ENCODE results near the gene CPLANE2. TPM values are rescaled to one million over a fixed set of nuclear protein-coding genes. Genes with fewer than 3 reads are reported as not detected.
"Not testable (repeated sequence)": the region's sequence is repeated elsewhere in the genome, so short reads cannot be mapped to it uniquely, and the experiment has no call there.

Gene CPLANE2
- total RNA-seq = 1 to 10 TPM; 2.2 to 2.5 TPM

GRCh38 chr1:16236511-16237342 lies at the start of gene CPLANE2:
CPLANE2 (minus strand) TSS chr1:16237183; CDS start chr1:16236742, 441 bp downstream.
- Mint-ChIP-seq H3K27ac (peak within 1 kb of the TSS; percentile 92), H3K27me3 (no peaks in the 10 kb centered on the region), H3K36me3 (no peaks in the 10 kb centered on the region), H3K4me1 (peaks cover 7% of the 10 kb centered on the region), H3K4me3 (peak within 1 kb of the TSS; percentile 88), H3K9me3 (no peaks in the 10 kb centered on the region)
- DNase-seq = peak; percentile 98

GRCh38 chr1:16286122-16286521 lies 49.1 kb upstream of the CPLANE2 start:
- peaks cover 4% of the 10 kb centered on the region for H3K4me1 Mint-ChIP-seq
- H3K4me3 Mint-ChIP-seq = no peak overlapping the region
- no peak overlapping the region for H3K27ac Mint-ChIP-seq
- no peaks in the 10 kb centered on the region for H3K9me3 Mint-ChIP-seq
- DNase-seq = no peak
- H3K36me3 Mint-ChIP-seq = peaks cover 7% of the 10 kb centered on the region
- H3K27me3 Mint-ChIP-seq = no peaks in the 10 kb centered on the region

DNA sequence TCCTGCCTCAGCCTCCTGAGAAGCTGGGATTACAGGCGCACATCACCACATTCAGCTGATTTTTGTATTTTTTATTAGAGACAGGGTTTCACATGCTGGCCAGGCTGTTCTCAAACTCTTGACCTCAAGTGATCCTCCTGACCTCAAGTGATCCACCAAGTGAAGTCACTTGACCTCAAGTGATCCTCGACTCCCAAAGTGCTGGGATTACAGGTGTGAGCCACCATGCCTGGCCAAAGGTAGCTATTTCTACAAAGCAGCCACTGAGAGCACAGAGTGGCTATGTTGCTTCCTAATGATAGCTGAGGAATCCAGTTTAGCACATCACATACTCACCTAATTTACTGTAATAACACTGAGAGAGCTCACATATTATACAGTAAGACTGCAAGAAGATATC lies 44.8 kb upstream of the CPLANE2 start:
- Mint-ChIP-seq H3K9me3 (no peaks in the 10 kb centered on the region), H3K4me1 (peaks cover 4% of the 10 kb centered on the region), H3K36me3 (peaks cover 4% of the 10 kb centered on the region), H3K27me3 (no peaks in the 10 kb centered on the region), H3K4me3 (no peak overlapping the region), H3K27ac (no peak overlapping the region)
- no peak for DNase-seq

GRCh38 chr1:16279186-16279585 lies 42.2 kb upstream of the CPLANE2 start:
- Mint-ChIP-seq H3K36me3 (peaks cover 4% of the 10 kb centered on the region), H3K27me3 (no peaks in the 10 kb centered on the region), H3K4me1 (peaks cover 8% of the 10 kb centered on the region), H3K9me3 (no peaks in the 10 kb centered on the region), H3K4me3 (no peak overlapping the region), H3K27ac (no peak overlapping the region)
- DNase-seq = no peak

DNA sequence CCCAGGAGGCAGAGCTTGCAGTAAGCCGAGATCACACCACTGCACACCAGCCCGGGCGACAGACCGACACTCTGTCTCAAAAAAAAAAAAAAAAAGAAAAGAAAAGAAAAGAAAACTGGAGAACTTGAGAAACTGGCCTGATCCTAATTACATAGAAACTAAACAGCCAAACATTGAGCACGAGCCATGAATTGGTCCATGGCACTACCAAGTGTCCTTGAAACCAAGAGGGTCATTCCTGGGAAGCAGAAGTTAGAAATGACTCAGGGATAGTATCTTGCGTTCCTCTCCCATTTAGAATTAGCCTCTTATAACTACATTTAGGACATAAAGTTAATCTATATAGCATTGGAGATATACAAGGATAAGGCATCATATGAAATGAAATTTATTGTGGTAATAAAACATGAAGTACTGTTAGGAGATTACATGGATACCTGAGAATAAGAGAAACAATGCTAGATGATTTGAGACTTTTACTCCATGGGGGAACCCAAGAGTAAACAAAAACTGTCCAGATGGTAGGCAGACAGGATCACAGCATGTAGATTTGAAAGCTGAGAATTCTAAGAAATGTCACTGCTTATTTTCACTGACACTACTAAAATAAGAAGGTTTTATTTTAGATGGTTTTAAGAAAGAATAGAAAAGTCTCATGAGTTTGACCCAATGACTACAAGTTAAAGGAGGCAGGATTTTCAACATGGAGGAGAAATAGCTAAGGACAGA lies 39.5 kb upstream of the CPLANE2 start:
- Mint-ChIP-seq H3K9me3 (no peaks in the 10 kb centered on the region), H3K4me1 (peaks cover 14% of the 10 kb centered on the region), H3K4me3 (no peak overlapping the region), H3K27ac (no peak overlapping the region), H3K36me3 (peaks cover 6% of the 10 kb centered on the region), H3K27me3 (no peaks in the 10 kb centered on the region)
- DNase-seq = no peak

- no peak for DNase-seq
- peaks cover 6% of the 10 kb centered on the region for H3K36me3 Mint-ChIP-seq
- no peaks in the 10 kb centered on the region for H3K9me3 Mint-ChIP-seq
- H3K4me1 Mint-ChIP-seq = peaks cover 14% of the 10 kb centered on the region
- no peak overlapping the region for H3K4me3 Mint-ChIP-seq
- no peaks in the 10 kb centered on the region for H3K27me3 Mint-ChIP-seq
- no peak overlapping the region for H3K27ac Mint-ChIP-seq
These were observed 38.6 kb upstream of the CPLANE2 start for GRCh38 chr1:16275591-16275990.

GRCh38 chr1:16267690-16268180 lies 30.8 kb upstream of the CPLANE2 start:
- Mint-ChIP-seq H3K36me3 (no peaks in the 10 kb centered on the region), H3K4me1 (peaks cover 21% of the 10 kb centered on the region), H3K27ac (no peak overlapping the region), H3K9me3 (no peaks in the 10 kb centered on the region), H3K4me3 (no peak overlapping the region), H3K27me3 (no peaks in the 10 kb centered on the region)
- DNase-seq = no peak

DNA sequence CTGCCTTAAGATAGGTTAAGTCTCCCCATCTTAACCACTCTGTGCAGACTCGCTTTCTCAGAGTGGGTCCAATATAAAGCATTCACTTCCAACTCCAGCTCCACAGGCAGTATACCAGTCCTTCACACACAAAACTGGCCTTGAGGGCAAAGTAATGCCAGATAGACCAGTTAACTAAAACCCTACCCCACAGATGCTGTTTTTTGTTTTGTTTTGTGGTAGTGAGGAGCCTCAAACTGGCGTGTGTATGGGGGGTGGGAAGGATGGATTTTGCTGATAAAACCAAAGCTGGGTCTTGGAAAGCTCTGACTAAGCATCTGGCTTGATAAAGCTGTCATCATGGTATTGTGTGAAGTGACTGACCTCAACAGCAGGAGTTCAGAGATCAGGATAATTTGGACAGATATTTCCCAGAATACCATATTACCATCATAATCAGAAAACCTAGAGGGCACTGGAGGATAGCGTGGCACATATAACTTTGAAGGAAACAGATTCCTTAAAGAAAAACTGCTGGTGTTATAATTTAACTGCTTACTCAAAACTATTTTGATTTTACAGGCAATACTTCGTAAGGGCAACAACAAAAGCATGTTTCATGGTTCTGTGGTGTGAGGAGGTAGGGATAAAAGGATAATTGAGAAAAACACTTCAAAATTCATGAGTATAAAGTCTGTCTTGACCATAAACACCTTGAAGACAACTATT lies 29.6 kb upstream of the CPLANE2 start:
- peaks cover 21% of the 10 kb centered on the region for H3K4me1 Mint-ChIP-seq
- no peaks in the 10 kb centered on the region for H3K36me3 Mint-ChIP-seq
- H3K9me3 Mint-ChIP-seq = no peaks in the 10 kb centered on the region
- H3K27ac Mint-ChIP-seq = no peak overlapping the region
- H3K27me3 Mint-ChIP-seq = no peaks in the 10 kb centered on the region
- no peak for DNase-seq
- no peak overlapping the region for H3K4me3 Mint-ChIP-seq

DNA sequence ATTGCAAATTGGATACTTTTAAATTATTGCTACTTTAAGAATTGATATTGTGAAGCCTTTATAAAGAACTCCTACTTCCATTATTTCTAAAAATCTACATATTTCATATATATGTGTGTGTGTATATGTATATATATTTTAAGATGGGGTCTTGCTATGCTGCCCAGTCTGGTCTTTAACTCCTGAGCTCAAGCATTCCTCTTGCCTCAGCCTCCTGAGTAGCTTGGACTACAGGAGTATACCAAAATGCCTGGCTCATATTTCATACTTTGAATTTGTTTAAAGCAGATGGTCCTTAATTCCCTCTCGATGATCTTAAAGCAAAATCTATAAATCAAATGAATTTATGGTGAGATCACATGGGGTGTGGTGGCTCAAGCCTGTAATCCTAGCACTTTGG lies 25.1 kb upstream of the CPLANE2 start:
- no peak overlapping the region for H3K4me3 Mint-ChIP-seq
- H3K36me3 Mint-ChIP-seq = no peaks in the 10 kb centered on the region
- no peaks in the 10 kb centered on the region for H3K9me3 Mint-ChIP-seq
- peaks cover 10% of the 10 kb centered on the region for H3K4me1 Mint-ChIP-seq
- H3K27ac Mint-ChIP-seq = no peak overlapping the region
- no peak for DNase-seq
- H3K27me3 Mint-ChIP-seq = no peaks in the 10 kb centered on the region

DNA sequence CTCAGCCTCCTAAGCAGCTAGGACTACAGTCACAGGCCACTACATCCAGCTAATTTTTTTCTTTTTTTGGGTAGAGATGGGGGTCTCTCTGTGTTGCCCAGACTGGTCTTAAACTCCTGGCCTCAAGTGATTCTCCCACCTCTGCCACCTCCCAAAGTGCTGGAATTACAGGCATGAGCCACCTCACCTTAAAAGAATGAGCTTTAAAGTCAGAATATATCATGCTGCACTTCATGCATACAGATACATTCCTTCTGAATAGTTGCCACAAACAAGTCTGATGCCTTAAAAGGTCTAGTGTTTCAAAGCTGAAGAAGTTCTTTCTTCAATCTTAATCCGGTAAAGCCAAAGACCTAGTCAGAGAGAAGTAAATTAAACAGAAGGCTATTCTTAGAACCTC lies 23.8 kb upstream of the CPLANE2 start:
- Mint-ChIP-seq H3K9me3 (no peaks in the 10 kb centered on the region), H3K27me3 (no peaks in the 10 kb centered on the region), H3K27ac (no peak overlapping the region), H3K36me3 (no peaks in the 10 kb centered on the region), H3K4me3 (no peak overlapping the region), H3K4me1 (peaks cover 2% of the 10 kb centered on the region)
- DNase-seq = no peak

DNA sequence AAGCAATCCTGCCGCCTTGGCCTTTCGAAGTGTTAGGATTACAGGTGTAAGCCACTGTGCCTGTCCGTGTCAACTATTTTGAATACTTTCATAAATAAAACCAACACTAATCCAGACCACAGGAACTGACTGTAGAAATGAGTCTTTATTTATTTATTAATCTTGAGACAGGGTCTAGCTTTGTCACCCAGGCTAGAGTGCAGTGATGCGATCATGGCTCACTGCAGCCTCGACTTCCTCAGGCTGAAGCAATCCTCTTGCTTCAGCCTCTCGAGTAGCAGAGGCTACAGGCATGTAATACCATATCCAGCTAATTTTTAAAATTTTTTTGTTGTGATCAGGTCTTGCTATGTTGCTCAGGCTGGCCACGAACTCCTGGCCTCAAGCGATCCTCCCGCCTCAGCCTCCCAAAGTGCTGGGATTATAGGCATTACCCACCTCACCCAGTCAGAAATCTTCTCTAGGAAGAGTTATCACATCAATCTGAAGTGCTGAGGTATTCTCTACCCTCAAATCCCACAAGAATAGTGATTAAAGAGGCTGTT lies 21.7 kb upstream of the CPLANE2 start:
- Mint-ChIP-seq H3K4me1 (peaks cover 5% of the 10 kb centered on the region), H3K27ac (no peak overlapping the region), H3K9me3 (no peaks in the 10 kb centered on the region), H3K4me3 (no peak overlapping the region), H3K36me3 (no peaks in the 10 kb centered on the region), H3K27me3 (no peaks in the 10 kb centered on the region)
- no peak for DNase-seq

DNA sequence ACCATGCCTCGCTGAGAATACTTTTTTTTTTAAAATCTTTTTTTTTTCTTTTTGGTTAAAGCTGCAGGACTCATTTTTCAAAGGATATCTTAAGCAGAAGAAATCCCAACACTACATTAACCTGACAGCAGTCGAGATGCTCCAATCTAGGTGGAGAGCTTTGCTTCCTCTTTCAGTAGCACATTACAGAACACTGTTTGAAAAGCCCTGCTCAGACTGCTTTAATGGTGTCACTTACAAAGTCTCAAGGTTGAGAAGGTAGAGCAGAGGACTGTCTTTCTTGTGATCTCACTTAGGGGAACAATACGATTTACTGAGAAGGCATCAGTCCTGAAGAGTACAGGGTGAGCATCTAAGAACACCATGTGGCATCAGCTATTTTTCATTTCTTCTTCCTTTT lies 21.0 kb upstream of the CPLANE2 start:
- no peaks in the 10 kb centered on the region for H3K9me3 Mint-ChIP-seq
- no peaks in the 10 kb centered on the region for H3K27me3 Mint-ChIP-seq
- no peaks in the 10 kb centered on the region for H3K36me3 Mint-ChIP-seq
- DNase-seq = no peak
- no peak overlapping the region for H3K4me3 Mint-ChIP-seq
- H3K4me1 Mint-ChIP-seq = peaks cover 7% of the 10 kb centered on the region
- no peak overlapping the region for H3K27ac Mint-ChIP-seq

DNA sequence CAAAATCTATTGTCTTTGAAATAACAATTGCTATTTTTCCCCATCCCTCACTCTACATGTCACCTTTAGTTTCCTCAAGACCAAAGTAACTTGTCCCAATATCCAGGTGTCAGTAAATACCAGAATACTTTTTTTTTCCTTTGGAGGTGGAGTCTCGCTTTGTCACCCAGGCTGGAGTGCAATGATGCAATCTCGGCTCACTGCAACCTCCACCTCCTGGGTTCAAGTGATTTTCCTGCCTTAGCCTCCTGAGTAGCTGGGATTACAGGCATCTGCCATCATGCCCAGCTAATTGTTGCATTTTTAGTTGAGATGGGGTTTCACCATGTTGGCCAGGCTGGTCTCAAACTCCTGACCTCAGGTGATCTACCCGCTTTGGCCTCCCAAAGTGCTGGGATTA lies 20.6 kb upstream of the CPLANE2 start:
- not testable (repeated sequence) for H3K27me3 Mint-ChIP-seq, H3K4me3 Mint-ChIP-seq, DNase-seq, H3K27ac Mint-ChIP-seq, H3K36me3 Mint-ChIP-seq, H3K4me1 Mint-ChIP-seq, H3K9me3 Mint-ChIP-seq

DNA sequence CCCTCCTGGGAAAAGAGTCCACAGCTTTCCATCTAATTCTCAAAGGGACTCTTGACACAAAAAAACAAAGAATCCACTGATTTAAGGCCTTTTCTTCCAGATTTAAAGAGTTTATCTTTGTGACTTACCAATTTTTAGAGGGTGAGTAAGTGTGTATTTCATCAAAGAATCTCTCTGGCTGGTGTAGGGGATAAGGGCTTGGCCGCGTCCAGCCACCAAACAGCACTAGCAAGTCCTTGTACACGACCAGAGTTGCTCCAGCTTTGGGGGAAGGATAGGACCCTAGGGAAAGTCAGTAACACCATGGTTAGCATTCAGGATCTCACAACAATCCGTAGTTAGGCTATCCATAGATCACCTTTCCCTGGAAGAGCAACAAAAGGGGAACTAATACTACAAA lies 19.5 kb upstream of the CPLANE2 start:
- H3K27ac Mint-ChIP-seq = no peak overlapping the region
- H3K9me3 Mint-ChIP-seq = no peaks in the 10 kb centered on the region
- H3K36me3 Mint-ChIP-seq = peaks cover 3% of the 10 kb centered on the region
- no peaks in the 10 kb centered on the region for H3K27me3 Mint-ChIP-seq
- no peak overlapping the region for H3K4me3 Mint-ChIP-seq
- no peak for DNase-seq
- peaks cover 7% of the 10 kb centered on the region for H3K4me1 Mint-ChIP-seq
